Mucosa of rectum (tissue), 2 donors: Measurements from ENCODE around the gene FOXO4.

Experiments
- H3K27ac ChIP-seq, 2 donors: one replicate each; pipeline ENCODE4 v1.7.0; 2013; ENCODE audit warnings: inconsistent platforms in 2 of 2, low read depth in 2 of 2, low read length in 2 of 2
- H3K27me3 ChIP-seq, 2 donors: one replicate each; pipeline ENCODE4 v1.7.0; 2013; ENCODE audit warnings: low read length in 2 of 2; ENCODE audit not compliant: control insufficient read depth in 2 of 2, insufficient read depth in 2 of 2
- H3K36me3 ChIP-seq, 2 donors: one replicate each; pipeline ENCODE4 v1.7.0; 2013; ENCODE audit warnings: low read length in 2 of 2; ENCODE audit not compliant: control insufficient read depth in 2 of 2, insufficient read depth in 2 of 2
- H3K4me1 ChIP-seq, 2 donors: one replicate each; pipeline ENCODE4 v1.7.0; 2013; ENCODE audit warnings: low read length in 2 of 2, mild to moderate bottlenecking in 1 of 2; ENCODE audit not compliant: control insufficient read depth in 2 of 2, insufficient read depth in 2 of 2
- H3K4me3 ChIP-seq, 2 donors: one replicate each; pipeline ENCODE4 v1.7.0; 2013; ENCODE audit warnings: low read length in 2 of 2
- H3K9ac ChIP-seq, 2 donors: one replicate each; pipeline ENCODE4 v1.7.0; 2013; ENCODE audit warnings: low read length in 2 of 2, low read depth in 1 of 2, mild to moderate bottlenecking in 1 of 2
- H3K9me3 ChIP-seq, 2 donors: one replicate each; pipeline ENCODE4 v1.7.0; 2013; ENCODE audit warnings: low read length in 2 of 2; ENCODE audit not compliant: control insufficient read depth in 2 of 2
- donor health status: healthy.
- donor health status: Normal muscosa, but diverticular disease.

FOXO4 gene

DNA sequence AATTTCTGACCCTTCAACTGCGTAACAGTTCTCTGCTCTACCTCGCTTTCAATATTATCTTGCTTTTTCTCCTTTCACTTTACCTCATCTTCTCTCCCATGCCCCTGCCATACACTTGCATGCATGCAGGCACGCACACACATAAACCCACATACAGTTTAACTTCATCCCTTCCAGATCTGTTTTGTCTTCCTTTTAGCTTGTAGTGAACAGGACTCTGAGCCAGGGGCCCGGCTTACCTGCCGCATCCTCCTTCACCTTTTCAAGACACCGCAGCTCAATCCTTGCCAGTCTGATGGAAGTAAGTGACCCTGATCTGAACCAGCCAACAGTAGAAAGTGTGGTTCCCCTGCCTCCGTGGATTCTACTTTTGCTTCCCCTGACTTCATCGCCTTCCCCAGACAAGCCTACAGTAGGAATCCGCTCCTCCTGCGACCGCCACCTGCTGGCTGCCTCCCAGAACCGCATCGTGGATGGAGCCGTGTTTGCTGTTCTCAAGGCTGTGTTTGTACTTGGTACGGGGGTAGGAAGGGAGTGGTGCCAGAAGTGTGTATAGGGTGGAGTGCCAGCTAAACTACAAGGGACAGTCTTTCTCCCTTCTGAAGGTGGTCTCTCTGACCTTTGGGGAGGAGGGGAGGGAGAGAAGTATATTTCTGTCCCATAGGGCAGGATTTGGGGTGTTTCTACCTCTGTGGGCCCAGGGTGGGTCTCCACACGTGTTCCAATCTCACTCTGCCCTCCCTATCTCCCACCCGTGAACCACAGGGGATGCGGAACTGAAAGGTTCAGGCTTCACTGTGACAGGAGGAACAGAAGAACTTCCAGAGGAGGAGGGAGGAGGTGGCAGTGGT is 33.5 kb downstream of the FOXO4 start:
- no peak overlapping the region for H3K4me3 ChIP-seq
- H3K9ac ChIP-seq, result no peak overlapping the region
- H3K36me3 ChIP-seq, result peaks cover 43 to 63% of the 10 kb centered on the region in 2 donors
- no peaks in the 10 kb centered on the region for H3K4me1 ChIP-seq
- H3K27ac ChIP-seq, result no peak overlapping the region
- H3K9me3 ChIP-seq, result no peaks in the 10 kb centered on the region
- peaks cover 4 to 8% of the 10 kb centered on the region in 2 donors for H3K27me3 ChIP-seq

DNA sequence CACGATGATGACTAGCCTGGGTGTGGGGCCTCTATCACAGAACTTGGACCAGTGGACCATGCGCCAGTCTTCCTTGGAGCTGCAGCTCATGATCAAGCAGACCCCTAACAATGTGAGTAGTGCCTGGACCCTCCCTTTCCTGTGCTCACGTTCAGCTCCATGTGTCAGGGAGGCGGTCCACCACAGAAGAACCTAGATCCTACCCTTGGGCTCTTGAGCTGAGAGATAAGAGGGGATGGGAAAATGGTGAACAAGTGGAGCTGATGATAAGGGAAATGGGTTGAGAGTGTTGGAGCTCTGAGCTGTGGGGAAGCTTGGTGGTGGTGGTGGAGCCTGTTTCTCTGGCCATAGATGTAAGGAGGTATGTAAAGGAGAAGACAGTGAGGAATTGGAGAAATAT is 35.9 kb downstream of the FOXO4 start:
- H3K4me3 ChIP-seq, result no peak overlapping the region
- no peaks in the 10 kb centered on the region for H3K9me3 ChIP-seq
- H3K36me3 ChIP-seq, result peaks cover 49 to 51% of the 10 kb centered on the region in 2 donors
- no peak overlapping the region for H3K27ac ChIP-seq
- H3K9ac ChIP-seq, result no peak overlapping the region
- no peaks in the 10 kb centered on the region for H3K4me1 ChIP-seq
- peaks cover 4 to 5% of the 10 kb centered on the region in 2 donors for H3K27me3 ChIP-seq

DNA sequence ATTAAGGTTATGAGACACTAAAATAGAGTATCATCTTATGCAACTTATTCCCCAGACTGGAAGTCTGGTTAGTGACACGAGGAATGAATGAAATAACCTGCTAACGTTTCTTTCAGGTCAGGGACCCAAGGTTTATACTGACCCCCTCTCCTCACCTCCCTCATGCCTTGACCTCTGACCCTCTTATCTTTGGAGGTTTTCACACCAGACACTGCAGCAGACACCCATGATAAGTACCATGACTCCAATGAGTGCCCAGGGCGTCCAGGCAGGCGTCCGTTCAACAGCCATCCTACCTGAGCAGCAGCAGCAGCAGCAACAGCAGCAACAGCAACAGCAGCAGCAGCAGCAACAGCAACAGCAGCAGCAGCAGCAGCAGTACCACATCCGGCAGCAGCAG is 44.8 kb downstream of the FOXO4 start:
- peaks cover 26 to 35% of the 10 kb centered on the region in 2 donors for H3K36me3 ChIP-seq
- H3K27ac ChIP-seq, result no peak overlapping the region

DNA sequence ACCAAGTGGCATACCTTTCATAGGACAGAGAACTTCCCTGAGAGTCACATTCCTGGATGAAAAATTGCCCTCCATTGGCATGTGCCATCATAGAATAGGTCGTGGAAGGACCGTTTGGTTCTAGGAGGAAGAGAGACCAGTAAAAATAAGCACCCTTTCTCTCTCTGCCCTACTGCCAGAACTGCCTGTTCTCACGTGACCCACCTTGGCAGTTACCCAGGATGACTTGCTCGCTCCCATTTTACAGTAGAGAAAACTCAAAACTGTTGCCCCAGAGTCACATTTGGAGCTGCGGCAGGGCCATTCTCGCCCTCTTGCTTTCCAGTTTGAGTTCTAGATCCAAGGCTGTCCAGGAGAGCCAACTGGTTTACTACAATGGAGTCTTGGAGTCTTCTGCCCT is 47.9 kb downstream of the FOXO4 start:
- H3K27ac ChIP-seq, result no peak overlapping the region
- H3K9me3 ChIP-seq, result no peaks in the 10 kb centered on the region
- no peak overlapping the region for H3K9ac ChIP-seq
- H3K4me1 ChIP-seq, result peaks cover 0 to 2% of the 10 kb centered on the region in 2 donors
- peaks cover 9 to 18% of the 10 kb centered on the region in 2 donors for H3K36me3 ChIP-seq
- H3K27me3 ChIP-seq, result peaks cover 0 to 5% of the 10 kb centered on the region in 2 donors
- no peak overlapping the region for H3K4me3 ChIP-seq

More for the DNA sequence above, 44.8 kb downstream of the FOXO4 start:
- no peak overlapping the region for H3K4me3 ChIP-seq
- H3K9me3 ChIP-seq, result no peaks in the 10 kb centered on the region
- H3K4me1 ChIP-seq, result no peaks in the 10 kb centered on the region
- no peak overlapping the region for H3K9ac ChIP-seq
- H3K27me3 ChIP-seq, result peaks cover 0 to 3% of the 10 kb centered on the region in 2 donors

DNA sequence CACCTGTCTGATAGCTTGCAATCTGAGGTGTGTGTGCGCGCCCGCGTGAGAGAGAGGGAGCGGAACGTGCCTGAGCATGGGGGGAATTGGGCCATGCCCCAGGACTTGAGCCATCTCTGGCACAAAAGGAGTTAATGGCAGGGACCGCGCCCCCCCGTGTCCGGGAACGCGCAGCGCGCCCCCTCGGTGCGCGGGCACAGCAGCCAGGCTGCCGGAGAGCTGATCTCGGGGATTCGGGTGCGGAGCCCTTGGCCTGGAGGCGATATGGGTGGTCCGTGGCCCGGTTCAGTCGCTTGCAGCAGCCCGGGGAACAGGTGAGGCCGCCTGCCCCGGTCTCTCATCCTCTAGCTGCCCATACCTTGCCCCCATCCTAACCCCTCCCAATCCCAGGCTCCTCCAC is 49.0 kb downstream of the FOXO4 start, which contains the start of gene NLGN3:
Gene NLGN3 (plus strand): TSS at position 191 of the 400 bp plus-strand sequence. CDS start 2,909 bp downstream, outside the sequence.
- Histone ChIP-seq H3K27ac (no peak within 1 kb of the TSS), H3K9me3 (no peaks in the 10 kb centered on the region), H3K4me1 (peaks cover 0 to 2% of the 10 kb centered on the region in 2 donors), H3K4me3 (peak within 1 kb of the TSS; percentile 26 to 46), H3K9ac (no peak within 1 kb of the TSS), H3K27me3 (peaks cover 0 to 5% of the 10 kb centered on the region in 2 donors), H3K36me3 (peaks cover 9 to 11% of the 10 kb centered on the region in 2 donors)

DNA sequence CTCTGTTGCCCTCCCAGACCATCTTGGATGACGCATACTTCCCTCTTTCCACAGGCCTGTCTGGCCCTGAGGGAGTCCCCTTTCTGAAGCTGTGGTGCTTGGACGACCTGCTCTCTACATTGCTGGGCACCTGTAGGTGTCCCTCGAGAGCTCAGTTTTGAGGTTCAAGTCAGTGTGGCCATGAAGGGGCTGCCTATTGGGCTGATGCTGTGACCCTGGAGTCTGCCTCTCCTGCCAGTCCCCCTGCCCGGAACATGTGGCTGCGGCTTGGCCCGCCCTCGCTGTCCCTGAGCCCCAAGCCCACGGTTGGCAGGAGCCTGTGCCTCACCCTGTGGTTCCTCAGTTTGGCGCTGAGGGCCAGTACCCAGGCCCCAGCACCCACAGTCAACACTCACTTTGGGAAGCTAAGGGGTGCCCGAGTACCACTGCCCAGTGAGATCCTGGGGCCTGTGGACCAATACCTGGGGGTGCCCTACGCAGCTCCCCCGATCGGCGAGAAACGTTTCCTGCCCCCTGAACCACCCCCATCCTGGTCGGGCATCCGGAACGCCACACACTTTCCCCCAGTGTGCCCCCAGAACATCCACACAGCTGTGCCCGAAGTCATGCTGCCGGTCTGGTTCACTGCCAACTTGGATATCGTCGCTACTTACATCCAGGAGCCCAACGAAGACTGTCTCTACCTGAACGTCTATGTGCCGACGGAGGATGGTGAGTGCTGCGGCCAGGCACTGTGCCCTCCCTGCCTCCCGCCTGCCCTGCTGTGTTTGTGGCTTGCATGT is 52.0 kb downstream of the FOXO4 start:
- H3K9ac ChIP-seq, result no peak overlapping the region
- H3K27me3 ChIP-seq, result peaks cover 0 to 8% of the 10 kb centered on the region in 2 donors
- no peaks in the 10 kb centered on the region for H3K9me3 ChIP-seq
- H3K4me3 ChIP-seq, result no peak overlapping the region
- no peaks in the 10 kb centered on the region for H3K36me3 ChIP-seq
- H3K4me1 ChIP-seq, result peaks cover 0 to 2% of the 10 kb centered on the region in 2 donors
- H3K27ac ChIP-seq, result no peak overlapping the region

DNA sequence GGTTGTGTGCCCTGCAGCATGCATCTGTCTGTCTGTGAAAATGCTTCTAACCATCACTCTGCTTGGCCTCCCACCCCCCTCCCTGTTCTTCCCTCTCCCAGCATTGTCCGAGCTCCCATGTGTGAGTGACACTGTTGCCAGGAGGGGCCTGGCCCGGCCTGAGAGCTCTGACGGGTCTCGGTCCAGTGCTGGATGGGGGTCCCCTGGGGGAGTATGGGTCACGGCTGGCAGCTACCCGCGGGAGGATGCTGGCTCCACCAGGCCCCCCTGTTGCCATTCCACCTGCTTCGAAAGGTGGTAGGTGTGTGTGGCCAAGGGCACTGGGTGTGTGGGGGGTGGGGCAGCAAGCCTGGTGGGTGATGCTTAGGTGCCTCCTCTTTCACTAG is 52.6 kb downstream of the FOXO4 start:
- Histone ChIP-seq H3K4me3 (no peak overlapping the region), H3K9me3 (no peaks in the 10 kb centered on the region), H3K36me3 (no peaks in the 10 kb centered on the region), H3K9ac (no peak overlapping the region), H3K27ac (no peak overlapping the region), H3K4me1 (peaks cover 0 to 2% of the 10 kb centered on the region in 2 donors), H3K27me3 (peaks cover 0 to 8% of the 10 kb centered on the region in 2 donors)

DNA sequence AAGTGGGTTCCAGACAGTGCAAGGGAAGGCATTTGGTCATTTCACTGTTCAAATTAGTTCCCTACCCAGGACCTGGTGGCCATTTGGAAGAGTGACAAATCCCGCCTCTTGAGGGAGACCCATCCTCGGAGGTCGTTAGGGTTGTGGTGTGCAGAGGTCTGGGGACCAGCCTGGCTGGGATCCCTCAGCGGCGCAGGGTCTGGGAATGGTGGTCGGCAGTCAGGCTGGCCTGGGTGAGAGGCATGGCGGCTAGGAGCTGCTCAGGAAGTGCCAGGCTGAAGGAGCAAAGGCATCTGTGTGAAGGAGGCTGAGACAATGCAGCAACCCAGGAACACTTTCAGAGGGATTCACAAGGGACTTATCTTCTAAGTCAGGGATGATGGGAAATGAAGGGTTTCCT is 55.7 kb downstream of the FOXO4 start:
- Histone ChIP-seq H3K27me3 (peaks cover 1 to 3% of the 10 kb centered on the region in 2 donors), H3K4me3 (no peak overlapping the region), H3K4me1 (peaks cover 0 to 2% of the 10 kb centered on the region in 2 donors), H3K9me3 (no peaks in the 10 kb centered on the region), H3K36me3 (no peaks in the 10 kb centered on the region), H3K27ac (no peak overlapping the region), H3K9ac (no peak overlapping the region)
